HepG2 (cell line): ENCODE measurements around the gene DDIT4. TPM values are rescaled to one million over a fixed set of nuclear protein-coding genes. Genes with fewer than 3 reads are reported as not detected.

Source experiments
- ATAC-seq: fragments of 200-7000 bp; cut with Tn5 transposase; 3 replicates; pipeline ENCODE4 v1.9.1; 2020; ENCODE audit warnings: mild to moderate bottlenecking, moderate library complexity
- BruUV-seq: library from RNA; stranded (reverse); fragments of 400-500 nt; replicated peaks from 2 replicates; lab custom pipeline; 2021; lab: Mats Ljungman, UMichigan
- CTCF ChIA-PET: fragments of 300-600 bp; formaldehyde crosslinking; extraction: SDS; loops from one replicate; lab custom pipeline; 2021; ENCODE audit warnings: low total read pairs, inconsistent platforms, low intra/inter-chr PET ratio; lab: Yijun Ruan, JAX
- POLR2A ChIA-PET: fragments of 350-600 bp; sonication (Branson Sonifier 250); formaldehyde crosslinking; loops from one replicate; lab custom pipeline; 2020; ENCODE audit warnings: antibody characterized with exemption, inconsistent platforms; lab: Yijun Ruan, JAX
- DNase-seq: peaks from one replicate; pipeline ENCODE4 v3.0.0-alpha.2; 2015; ENCODE audit warnings: low spot score
- FAIRE-seq: peaks from 3 replicates; lab custom pipeline; 2011; peaks lifted over from hg19 to GRCh38; lab: Jason Lieb, UNC
- H2AFZ ChIP-seq: one replicate; pipeline ENCODE4 v1.6.1; 2011; ENCODE audit warnings: low read length, inconsistent platforms
- H3K27ac ChIP-seq: fragments of 300-600 bp; 3 replicates; pipeline ENCODE4 v1.8.0; 2011; ENCODE audit warnings: mixed run types, mild to moderate bottlenecking, mixed read lengths, low read length, inconsistent platforms; ENCODE audit not compliant: insufficient read depth; ENCODE audit errors: extremely low read length
- H3K27me3 ChIP-seq, 2 experiments: fragments of 200-600 bp in 1 of 2; 2 replicates in 1 of 2; 3 replicates in 1 of 2; pipeline versions ENCODE4 v1.6.0 to v1.8.0; 2011; ENCODE audit warnings: low read length in 2 of 2, mild to moderate bottlenecking in 2 of 2, moderate library complexity in 2 of 2, inconsistent platforms in 1 of 2; ENCODE audit not compliant: insufficient read depth in 2 of 2, control insufficient read depth in 1 of 2
- H3K36me3 ChIP-seq, 2 experiments: fragments of 200-600 bp in 1 of 2; replicated peaks in 1 of 2; 2 replicates in 1 of 2; 3 replicates in 1 of 2; pipeline versions ENCODE4 v1.5.1 to v1.8.0; 2011; ENCODE audit warnings: low read length in 2 of 2, inconsistent platforms in 1 of 2; ENCODE audit not compliant: insufficient read depth in 2 of 2, control insufficient read depth in 1 of 2
- H3K4me1 ChIP-seq: 2 replicates; pipeline ENCODE4 v1.5.1; 2012; ENCODE audit warnings: low read length, inconsistent platforms; ENCODE audit not compliant: insufficient read depth
- H3K4me2 ChIP-seq: 2 replicates; pipeline ENCODE4 v1.6.0; 2011; ENCODE audit warnings: low read depth, low read length, inconsistent platforms
- H3K4me3 ChIP-seq, 3 experiments: fragments of 200-600 bp in 1 of 3; sonication (generic), shearing (Covaris generic) in 1 of 3; replicated peaks in 1 of 3; 2 replicates each; pipeline ENCODE4 v1.5.1; 2011 to 2016; ENCODE audit warnings: low read length in 3 of 3, inconsistent platforms in 2 of 3, low read depth in 2 of 3, mild to moderate bottlenecking in 2 of 3, control low read depth in 1 of 3, mixed read lengths in 1 of 3; ENCODE audit not compliant: insufficient read depth in 1 of 3
- H3K79me2 ChIP-seq: one replicate; pipeline ENCODE4 v1.6.1; 2011; ENCODE audit warnings: low read length, inconsistent platforms; ENCODE audit not compliant: insufficient read depth
- H3K9ac ChIP-seq: 2 replicates; pipeline ENCODE4 v1.6.0; 2011; ENCODE audit warnings: mild to moderate bottlenecking, low read depth, low read length, inconsistent platforms; ENCODE audit not compliant: insufficient read depth
- H3K9me3 ChIP-seq: 2 replicates; pipeline ENCODE4 v1.5.1; 2012; ENCODE audit warnings: mild to moderate bottlenecking, low read length
- H4K20me1 ChIP-seq: 2 replicates; pipeline ENCODE4 v1.6.0; 2011; ENCODE audit warnings: inconsistent platforms, mild to moderate bottlenecking, low read length, moderate library complexity; ENCODE audit not compliant: insufficient read depth
- ATF7 ChIP-seq, 2 experiments: fragments of 450-650 bp in 1 of 2; sonication (generic) in 1 of 2; formaldehyde crosslinking in 1 of 2; IDR thresholded peaks; 2 replicates each; pipeline versions ENCODE4 v1.4.0 to v1.6.1; 2016 to 2020; ENCODE audit warnings: antibody characterized with exemption in 1 of 2, mild to moderate bottlenecking in 1 of 2, missing genetic modification reagents in 1 of 2
- CHD4 ChIP-seq: fragments of 200-600 bp; sonication (generic); IDR thresholded peaks from 2 replicates; pipeline ENCODE4 v1.7.0; 2017; ENCODE audit warnings: mild to moderate bottlenecking, low read length, borderline replicate concordance
- DPF2 ChIP-seq: sonication (generic); formaldehyde crosslinking; IDR thresholded peaks from 2 replicates; pipeline ENCODE4 v1.4.0; 2020; ENCODE audit warnings: mild to moderate bottlenecking, low read depth, missing genetic modification reagents, borderline replicate concordance
- EEA1 ChIP-seq: sonication (generic); formaldehyde crosslinking; IDR thresholded peaks from 2 replicates; pipeline ENCODE4 v1.5.1; 2020; ENCODE audit warnings: mild to moderate bottlenecking, missing genetic modification reagents, borderline replicate concordance
- FOSL2 ChIP-seq: sonication (generic); formaldehyde crosslinking; IDR thresholded peaks from 2 replicates; pipeline ENCODE4 v1.4.0; 2020; ENCODE audit warnings: missing genetic modification reagents
- GABPA ChIP-seq, 2 experiments: IDR thresholded peaks; 2 replicates each; pipeline ENCODE4 v1.6.1; 2011 to 2016; ENCODE audit warnings: low read depth in 2 of 2, low read length in 1 of 2, missing biosample characterization in 1 of 2, missing genetic modification characterization in 1 of 2
- HHEX ChIP-seq: IDR thresholded peaks from 2 replicates; pipeline ENCODE4 v1.6.1; 2016; ENCODE audit warnings: control low read depth
- HMGA1 ChIP-seq: sonication (generic); formaldehyde crosslinking; conservative IDR thresholded peaks from 2 replicates; pipeline ENCODE4 v1.4.0; 2020; ENCODE audit warnings: missing genetic modification reagents
- HNF4A ChIP-seq: sonication (generic); formaldehyde crosslinking; IDR thresholded peaks from 2 replicates; pipeline ENCODE4 v1.4.0; 2020; ENCODE audit warnings: missing genetic modification reagents
- SMC3 ChIP-seq: IDR thresholded peaks from 2 replicates; pipeline ENCODE4 v1.6.1; 2011; ENCODE audit warnings: low read length, improper control_type of control experiment
- ZFP1 ChIP-seq: IDR thresholded peaks from 2 replicates; pipeline ENCODE4 v1.6.1; 2016
- ZNF839 ChIP-seq: sonication (generic); formaldehyde crosslinking; IDR thresholded peaks from 2 replicates; pipeline ENCODE4 v1.4.0; 2020; ENCODE audit warnings: missing genetic modification reagents, mild to moderate bottlenecking, borderline replicate concordance
- WGBS: methylation state at CpG from one replicate; pipeline ENCODE4 v1.1.6; 2017; ENCODE audit warnings: low lambda C conversion rate; 5-methylcytosine and 5-hydroxymethylcytosine counted together
- in situ Hi-C: cut with HindIII; loops from 2 replicates; pipeline ENCODE4 v1.10.0; 2017; ENCODE audit warnings: low pct_unique_long_range_greater_than_20kb; ENCODE audit not compliant: extremely low pct_ligation_motif_present
- intact Hi-C: fragments of 100-400 bp; cut with micrococcal nuclease; formaldehyde crosslinking; loops from one replicate; pipeline ENCODE4 v1.10.0; 2022; ENCODE audit not compliant: unreplicated experiment
- polyA plus RNA-seq, 8 experiments: library from polyadenylated mRNA; depleted of rRNA in 3 of 8; stranded (reverse) in 7 of 8; unstranded in 1 of 8; fragments of >200 nt; fragmentation: Illumina TruSeq in 4 of 8; extraction: Trizol in 4 of 8; gene quantifications; 2 replicates each; pipeline versions ENCODE4 v1.2.1 to v1.2.3, GENCODE V29; 2011 to 2016; ENCODE audit warnings: low read depth in 4 of 8, missing spikeins in 1 of 8, mixed read lengths in 1 of 8; ENCODE audit not compliant: insufficient read depth in 1 of 8
- total RNA-seq, 5 experiments: library from RNA; depleted of rRNA; stranded (reverse); fragments of >200 nt; fragmentation: Illumina TruSeq; extraction: Trizol; gene quantifications; 2 replicates each; pipeline ENCODE4 v1.2.3, GENCODE V29; 2016; ENCODE audit warnings: low read depth in 1 of 5
- TF ChIP-seq, protein P1 (sequence below): sonication (generic); formaldehyde crosslinking; IDR thresholded peaks from 2 replicates; pipeline ENCODE4 v1.5.1; 2020; ENCODE audit warnings: mild to moderate bottlenecking, missing genetic modification reagents, moderate library complexity
- TF ChIP-seq, protein P2 (sequence below): IDR thresholded peaks from 2 replicates; pipeline ENCODE4 v1.6.1; 2016; ENCODE audit warnings: mild to moderate bottlenecking, missing biosample characterization, missing genetic modification reagents
- TF ChIP-seq, protein P3 (sequence below): sonication (generic); formaldehyde crosslinking; IDR thresholded peaks from 2 replicates; pipeline ENCODE4 v1.8.1; 2023; ENCODE audit warnings: missing genetic modification reagents, mild to moderate bottlenecking, borderline replicate concordance

The DDIT4 gene
- total and polyA plus RNA-seq, 2 of the 13 experiments (the other 11 are each of a cell fraction or from before 2014, with no cell fraction given): 35.6 to 40.7 TPM

DNA sequence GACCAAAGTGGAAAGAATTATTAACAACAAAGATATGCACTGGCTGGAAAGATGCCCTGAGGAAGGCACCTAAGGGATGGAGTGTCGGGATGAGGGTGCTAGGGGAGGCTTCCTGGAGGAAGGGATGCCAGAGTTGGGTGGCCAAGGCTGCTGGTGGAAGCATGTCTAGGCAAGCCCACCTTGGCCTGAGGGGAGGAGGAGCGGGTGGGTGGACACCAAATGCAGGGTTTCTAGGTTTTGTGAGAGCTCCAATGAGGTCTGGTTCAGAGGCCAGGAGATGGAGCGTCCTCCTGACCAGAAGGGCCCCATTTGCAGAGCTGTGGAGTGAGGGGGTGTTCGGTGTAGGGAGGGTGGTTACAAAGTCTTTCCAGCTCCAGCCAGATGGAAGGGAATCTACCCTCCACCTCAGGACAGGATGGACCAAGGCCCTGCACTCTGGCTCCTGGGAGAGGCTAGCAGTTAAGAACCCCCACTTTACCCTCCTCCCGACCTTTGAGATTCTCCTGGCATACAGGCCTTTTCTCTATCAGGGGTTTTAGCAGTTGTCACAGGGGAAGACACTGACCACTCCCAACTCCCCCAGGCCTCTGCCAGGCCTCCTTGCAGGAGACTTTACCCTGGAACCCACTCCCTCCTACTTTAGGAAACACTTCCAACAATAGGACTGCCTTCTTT lies 3.0 kb upstream of the DDIT4 start (continued):
- TF ChIP-seq, protein P1, sequence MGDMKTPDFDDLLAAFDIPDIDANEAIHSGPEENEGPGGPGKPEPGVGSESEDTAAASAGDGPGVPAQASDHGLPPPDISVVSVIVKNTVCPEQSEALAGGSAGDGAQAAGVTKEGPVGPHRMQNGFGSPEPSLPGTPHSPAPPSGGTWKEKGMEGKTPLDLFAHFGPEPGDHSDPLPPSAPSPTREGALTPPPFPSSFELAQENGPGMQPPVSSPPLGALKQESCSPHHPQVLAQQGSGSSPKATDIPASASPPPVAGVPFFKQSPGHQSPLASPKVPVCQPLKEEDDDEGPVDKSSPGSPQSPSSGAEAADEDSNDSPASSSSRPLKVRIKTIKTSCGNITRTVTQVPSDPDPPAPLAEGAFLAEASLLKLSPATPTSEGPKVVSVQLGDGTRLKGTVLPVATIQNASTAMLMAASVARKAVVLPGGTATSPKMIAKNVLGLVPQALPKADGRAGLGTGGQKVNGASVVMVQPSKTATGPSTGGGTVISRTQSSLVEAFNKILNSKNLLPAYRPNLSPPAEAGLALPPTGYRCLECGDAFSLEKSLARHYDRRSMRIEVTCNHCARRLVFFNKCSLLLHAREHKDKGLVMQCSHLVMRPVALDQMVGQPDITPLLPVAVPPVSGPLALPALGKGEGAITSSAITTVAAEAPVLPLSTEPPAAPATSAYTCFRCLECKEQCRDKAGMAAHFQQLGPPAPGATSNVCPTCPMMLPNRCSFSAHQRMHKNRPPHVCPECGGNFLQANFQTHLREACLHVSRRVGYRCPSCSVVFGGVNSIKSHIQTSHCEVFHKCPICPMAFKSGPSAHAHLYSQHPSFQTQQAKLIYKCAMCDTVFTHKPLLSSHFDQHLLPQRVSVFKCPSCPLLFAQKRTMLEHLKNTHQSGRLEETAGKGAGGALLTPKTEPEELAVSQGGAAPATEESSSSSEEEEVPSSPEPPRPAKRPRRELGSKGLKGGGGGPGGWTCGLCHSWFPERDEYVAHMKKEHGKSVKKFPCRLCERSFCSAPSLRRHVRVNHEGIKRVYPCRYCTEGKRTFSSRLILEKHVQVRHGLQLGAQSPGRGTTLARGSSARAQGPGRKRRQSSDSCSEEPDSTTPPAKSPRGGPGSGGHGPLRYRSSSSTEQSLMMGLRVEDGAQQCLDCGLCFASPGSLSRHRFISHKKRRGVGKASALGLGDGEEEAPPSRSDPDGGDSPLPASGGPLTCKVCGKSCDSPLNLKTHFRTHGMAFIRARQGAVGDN (CRISPR knock-in tag): peak; percentile 32

DNA sequence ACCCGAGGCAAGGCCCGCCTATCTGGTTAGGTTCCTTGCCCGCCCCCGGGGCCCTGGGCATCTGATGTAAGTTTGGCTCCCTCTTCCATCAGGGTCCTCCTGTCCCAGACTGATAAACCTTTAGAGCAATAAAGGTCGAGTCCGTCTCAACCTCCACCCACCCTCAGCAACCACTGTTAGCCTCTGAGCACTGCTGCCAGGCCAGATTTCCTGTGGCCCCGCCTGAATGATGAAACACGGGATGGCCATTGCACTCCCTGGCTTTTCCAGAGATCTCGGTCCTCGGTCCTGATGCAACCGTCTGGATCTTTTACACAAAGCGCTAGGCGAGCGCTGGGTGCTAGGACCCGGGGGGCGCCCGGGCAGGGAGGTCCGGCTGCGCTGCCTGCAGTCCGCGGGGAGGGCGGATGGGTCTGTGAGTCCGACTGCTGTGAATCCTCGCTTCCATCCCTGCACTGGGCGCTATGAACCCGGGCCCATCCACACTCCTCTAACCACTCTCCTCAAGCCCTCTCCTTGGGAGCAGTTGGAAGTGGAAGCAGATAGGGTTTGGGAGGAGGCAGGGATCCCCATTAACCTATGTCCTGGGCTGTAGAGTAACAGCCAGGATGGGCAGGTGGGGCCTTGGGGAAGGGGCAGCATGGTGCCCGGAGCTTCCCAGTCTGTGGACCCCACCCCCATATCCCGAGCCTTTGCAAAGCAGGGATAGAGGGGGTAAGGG lies 875 bp upstream of the DDIT4 start:
- Histone ChIP-seq H3K9me3 (no peaks in the 10 kb centered on the region), H3K27ac (peak overlapping the region; percentile 81), H3K79me2 (peaks cover 23% of the 10 kb centered on the region), H3K4me3 (peak overlapping the region; percentile 81 to 99 (median 98)), H3K27me3 (no peaks in the 10 kb centered on the region; a peak in 1 of 5 replicates), H3K4me1 (peaks cover 54% of the 10 kb centered on the region), H4K20me1 (peaks cover 26% of the 10 kb centered on the region), H2AFZ (no peak overlapping the region), H3K4me2 (peak overlapping the region; percentile 82), H3K9ac (peak overlapping the region; percentile 93), H3K36me3 (peaks cover 2 to 13% of the 10 kb centered on the region in 2 experiments; a peak in 3 of 5 replicates)
- FAIRE-seq: peak; percentile 75
- ATAC-seq: peak; percentile 83
- intact Hi-C loops: loop anchor here (2.0 kb wide), 3 partner anchors 24 to 62 kb away; no protein-coding TSS in a partner anchor
- ChIA-PET CTCF (no interaction called here), POLR2A (interaction anchor here (0.6 to 8.5 kb wide), 47 partner anchors 9 to 345 kb away, joined by 3 to 322 read pairs (median 6); partner anchors contain the start of genes ANAPC16, ASCC1 and DNAJB12)
- no TSS peak for BruUV-seq
- 0% methylated on average over 8 of the region's 28 CpGs for WGBS
- peak; percentile 88 for DNase-seq
- in situ Hi-C loops: no loop called here
- TF ChIP-seq ZNF839 (CRISPR knock-in tag): 0 out of 2 replicates have a peak, but pooled peaks have one; percentile 6
- peak; percentile 50; the same call in 1 of the 2 replicates for TF ChIP-seq ATF7 (IDR thresholded peaks at IDR 0.05)
- TF ChIP-seq ATF7 (CRISPR knock-in tag; IDR thresholded peaks at IDR 0.05): peak; percentile 62; the same call in 1 of the 2 replicates
- TF ChIP-seq SMC3: peak; percentile 37; the same call in 1 of the 2 replicates
- TF ChIP-seq DPF2 (CRISPR knock-in tag): peak; percentile 73
- peak; percentile 79 for TF ChIP-seq FOSL2
- peak; percentile 74 for TF ChIP-seq HNF4A (CRISPR knock-in tag)
- TF ChIP-seq HHEX (CRISPR knock-in tag): peak; percentile 42; the same call in 1 of the 2 replicates
- no peak for TF ChIP-seq GABPA (IDR thresholded peaks at IDR 0.05; ENCODE audit: low read depth, low read length)
- TF ChIP-seq GABPA (CRISPR knock-in tag; IDR thresholded peaks at IDR 0.05; ENCODE audit: low read depth): peak; percentile 61
- 0 out of 2 replicates have a peak, but pooled peaks have one; percentile 17 for TF ChIP-seq EEA1 (CRISPR knock-in tag)
- TF ChIP-seq ZFP1 (CRISPR knock-in tag): peak; percentile 69; the same call in 1 of the 2 replicates
- TF ChIP-seq HMGA1: no peak
- peak; percentile 57; the same call in 1 of the 2 replicates for TF ChIP-seq CHD4
- TF ChIP-seq, protein P2, sequence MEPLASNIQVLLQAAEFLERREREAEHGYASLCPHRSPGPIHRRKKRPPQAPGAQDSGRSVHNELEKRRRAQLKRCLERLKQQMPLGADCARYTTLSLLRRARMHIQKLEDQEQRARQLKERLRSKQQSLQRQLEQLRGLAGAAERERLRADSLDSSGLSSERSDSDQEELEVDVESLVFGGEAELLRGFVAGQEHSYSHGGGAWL: peak; percentile 49; the same call in 1 of the 2 replicates
- TF ChIP-seq, protein P3, sequence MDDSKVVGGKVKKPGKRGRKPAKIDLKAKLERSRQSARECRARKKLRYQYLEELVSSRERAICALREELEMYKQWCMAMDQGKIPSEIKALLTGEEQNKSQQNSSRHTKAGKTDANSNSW (CRISPR knock-in tag): peak; percentile 76; the same call in 1 of the 2 replicates
